Cerebellar nuclear complex (tissue), 1 donor: Measurements from ENCODE around the gene GRK1.

Source experiments
- DNase-seq, 2 experiments: peaks; one replicate each; lab custom pipeline; 2025; lab: John Stamatoyannopoulos, UW

GRK1 gene

GRCh38 chr13:113729187-113730019, 62.4 kb downstream of the GRK1 start:
- DNase-seq = no peak

- DNase-seq = no peak
Measured at GRCh38 chr13:113730258-113730691, 63.3 kb downstream of the GRK1 start.

- no peak for DNase-seq
Measured at GRCh38 chr13:113730831-113731191, 63.8 kb downstream of the GRK1 start.

GRCh38 chr13:113731192-113732175, 64.5 kb downstream of the GRK1 start:
- no peak for DNase-seq

- DNase-seq = no peak
Measured at GRCh38 chr13:113732176-113732960, 65.3 kb downstream of the GRK1 start.

GRCh38 chr13:113732961-113733950, 66.2 kb downstream of the GRK1 start:
- DNase-seq = no peak

- DNase-seq = no peak
Measured at GRCh38 chr13:113734099-113734825, 67.2 kb downstream of the GRK1 start.

- DNase-seq = no peak
Measured at GRCh38 chr13:113734826-113735125, 67.8 kb downstream of the GRK1 start.

- no peak for DNase-seq
Measured at GRCh38 chr13:113735194-113735593, 68.2 kb downstream of the GRK1 start.

GRCh38 chr13:113735750-113736149, 68.7 kb downstream of the GRK1 start:
- no peak for DNase-seq

GRCh38 chr13:113736258-113736731, 69.3 kb downstream of the GRK1 start:
- no peak for DNase-seq

- DNase-seq = no peak
Measured at GRCh38 chr13:113737803-113738202, 70.8 kb downstream of the GRK1 start.

- DNase-seq = no peak
Measured at GRCh38 chr13:113739527-113740285, 72.7 kb downstream of the GRK1 start.

GRCh38 chr13:113740286-113740556, 73.2 kb downstream of the GRK1 start:
- DNase-seq = no peak

- no peak for DNase-seq
Measured at GRCh38 chr13:113740661-113741060, 73.6 kb downstream of the GRK1 start.

- DNase-seq = no peak
Measured at GRCh38 chr13:113741191-113741668, 74.2 kb downstream of the GRK1 start.

- DNase-seq = no peak
Measured at GRCh38 chr13:113742000-113742441, 75.0 kb downstream of the GRK1 start.

GRCh38 chr13:113742445-113743120, 75.6 kb downstream of the GRK1 start:
- no peak for DNase-seq
